Stimulated activated CD8-positive, alpha-beta memory T cell treated with anti-CD3 and anti-CD28 coated beads, Interleukin-15, amount 100 ng/mL, for 4 hours (primary cell): ENCODE results near the gene TAF11L12.
"Not testable (repeated sequence)": the region's sequence is repeated elsewhere in the genome, so short reads cannot be mapped to it uniquely, and the experiment has no call there.

ENCODE experiments used
- DNase-seq, 2 donors: peaks; one replicate each; pipeline ENCODE4 v3.0.0-alpha.2; 2020; ENCODE audit warnings: low read depth in 2 of 2

TAF11L12 gene

GRCh38 chr5:17610092-17610491 lies at the start of gene TAF11L12:
TSS of gene TAF11L12 (plus strand) at chr5:17610392.
- not testable (repeated sequence) for DNase-seq

- not testable (repeated sequence) for DNase-seq
Observed at GRCh38 chr5:17585658-17586057, 24.5 kb upstream of the TAF11L12 start, which contains the start of gene TAF11L7. TSS of gene TAF11L7 (minus strand) at chr5:17585758.

DNA sequence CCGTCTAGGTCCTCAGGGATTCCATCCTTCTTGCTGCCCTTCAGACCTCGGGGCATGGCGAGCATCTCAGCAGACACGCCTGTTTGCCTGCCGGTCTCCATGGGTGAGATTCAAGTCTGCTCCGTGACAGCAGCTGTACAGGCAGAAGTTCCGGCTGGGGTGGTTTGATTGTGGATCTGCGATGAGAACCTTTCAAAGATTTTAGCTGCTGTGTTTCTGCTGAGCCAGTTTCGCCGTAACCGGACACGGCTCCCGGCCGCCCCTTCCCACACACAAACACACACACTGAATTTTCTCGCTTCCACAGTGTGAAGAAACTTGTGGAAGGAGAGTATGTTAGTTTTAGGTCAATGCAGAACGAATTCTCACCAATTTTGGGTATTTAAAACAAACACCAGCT lies 19.3 kb upstream of the TAF11L12 start, which contains the start of gene TAF11L8:
TAF11L8 (minus strand) TSS at position 101 of the 400 bp plus-strand sequence.
- not testable (repeated sequence) for DNase-seq

- DNase-seq = not testable (repeated sequence)
Observed at GRCh38 chr5:17594255-17594654, 15.9 kb upstream of the TAF11L12 start, which contains the start of gene TAF11L9. TSS of gene TAF11L9 (minus strand) at chr5:17594394.

DNA sequence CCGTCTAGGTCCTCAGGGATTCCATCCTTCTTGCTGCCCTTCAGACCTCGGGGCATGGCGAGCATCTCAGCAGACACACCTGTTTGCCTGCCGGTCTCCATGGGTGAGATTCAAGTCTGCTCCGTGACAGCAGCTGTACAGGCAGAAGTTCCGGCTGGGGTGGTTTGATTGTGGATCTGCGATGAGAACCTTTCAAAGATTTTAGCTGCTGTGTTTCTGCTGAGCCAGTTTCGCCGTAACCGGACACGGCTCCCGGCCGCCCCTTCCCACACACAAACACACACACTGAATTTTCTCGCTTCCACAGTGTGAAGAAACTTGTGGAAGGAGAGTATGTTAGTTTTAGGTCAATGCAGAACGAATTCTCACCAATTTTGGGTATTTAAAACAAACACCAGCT lies 12.5 kb upstream of the TAF11L12 start, which contains the start of gene TAF11L10:
TAF11L10 (minus strand) TSS at position 101 of the 400 bp plus-strand sequence.
- not testable (repeated sequence) for DNase-seq

GRCh38 chr5:17603880-17604279 lies 6.3 kb upstream of the TAF11L12 start, which contains the start of gene TAF11L11:
TSS of gene TAF11L11 (plus strand) at chr5:17604183.
- not testable (repeated sequence) for DNase-seq

DNA sequence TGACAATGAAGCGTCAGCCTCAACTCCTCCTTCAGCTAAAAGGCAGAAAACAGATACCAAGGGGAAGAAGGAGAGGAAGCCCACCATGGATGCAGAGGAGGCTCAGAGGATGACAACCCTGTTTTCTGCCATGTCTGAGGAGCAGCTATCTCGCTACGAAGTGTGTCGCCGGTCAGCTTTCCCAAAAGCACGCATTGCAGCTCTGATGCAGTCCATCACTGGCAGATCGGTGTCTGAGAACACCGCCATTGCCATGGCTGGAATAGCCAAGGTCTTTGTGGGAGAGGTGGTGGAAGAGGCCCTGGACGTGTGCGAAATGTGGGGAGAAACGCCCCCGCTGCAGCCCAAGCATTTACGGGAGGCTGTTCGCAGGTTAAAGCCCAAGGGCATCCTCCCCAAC lies 5.2 kb upstream of the TAF11L12 start:
- no peak for DNase-seq

DNA sequence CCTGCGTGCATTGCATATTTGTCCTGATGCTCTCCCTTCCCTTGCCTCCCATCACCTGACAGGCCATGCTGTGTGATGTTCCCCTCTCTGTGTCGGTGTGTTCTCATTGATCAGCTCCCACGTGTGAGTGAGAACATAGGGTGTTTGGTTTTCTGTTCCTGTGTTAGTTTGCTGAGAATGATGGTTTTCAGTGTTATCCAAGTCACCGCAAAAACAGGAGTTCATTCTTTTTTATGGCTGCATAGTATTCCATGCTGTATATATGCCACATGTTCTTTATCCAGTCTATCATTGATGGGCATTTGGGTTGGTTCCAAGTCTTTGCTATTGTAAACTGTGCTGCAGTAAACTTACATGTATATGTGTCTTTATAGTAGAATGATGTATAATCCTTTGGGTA lies 2.7 kb upstream of the TAF11L12 start:
- not testable (repeated sequence) for DNase-seq

DNA sequence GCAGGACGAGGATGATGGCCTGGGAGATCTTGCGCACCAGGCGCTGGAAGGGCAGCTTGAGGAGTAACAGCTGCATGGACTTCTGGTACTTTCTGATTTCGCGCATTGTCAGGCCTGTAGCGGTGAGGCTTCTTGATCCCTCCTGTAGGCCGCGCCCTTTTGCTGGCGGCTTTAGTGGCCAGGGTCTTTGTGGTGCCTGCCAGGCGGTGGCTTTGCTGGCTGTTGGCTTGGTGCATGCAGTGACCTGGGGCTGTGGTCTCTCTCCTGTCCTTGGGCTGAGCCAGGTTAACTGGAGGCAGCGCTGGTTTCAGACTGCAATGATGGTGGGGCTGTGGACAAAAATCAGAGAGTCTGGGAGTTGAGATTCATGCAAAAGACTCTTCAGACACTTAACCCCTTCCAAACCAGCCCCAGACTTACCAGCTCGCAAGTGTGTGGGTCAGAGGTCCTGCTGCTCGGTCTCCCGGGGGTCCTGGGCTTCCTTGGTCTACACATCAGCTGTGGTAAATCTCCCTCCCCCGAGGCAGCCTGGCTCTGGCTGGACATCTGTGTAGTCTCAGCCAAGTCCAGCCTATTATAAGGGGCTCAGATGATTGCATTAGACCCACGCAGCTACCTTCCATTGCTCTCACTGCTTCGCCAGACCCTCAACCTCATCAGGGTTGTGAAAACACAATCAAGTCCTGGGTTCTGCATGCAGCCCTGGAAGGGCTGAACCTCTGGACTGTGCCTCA lies 4.8 kb downstream of the TAF11L12 start:
- DNase-seq = no peak

DNA sequence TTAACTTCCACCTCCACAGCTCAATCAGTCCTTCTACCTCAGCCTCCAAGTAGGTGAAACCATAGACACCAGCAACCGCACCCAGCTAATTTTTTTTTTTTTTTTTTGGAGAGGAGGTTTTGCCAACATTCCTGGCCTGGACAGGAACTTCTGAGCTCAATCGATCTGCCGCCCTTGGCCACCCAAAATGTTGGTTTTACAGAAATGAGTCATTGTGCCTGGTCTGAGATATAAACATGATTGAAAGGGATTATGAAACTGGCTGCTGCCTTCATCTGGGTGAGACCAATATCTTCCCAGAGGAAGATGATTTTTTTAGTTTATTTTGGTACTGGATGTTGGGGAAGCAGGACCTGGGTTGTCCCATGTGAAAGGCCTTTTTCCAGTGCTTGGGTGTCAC lies 9.2 kb downstream of the TAF11L12 start:
- DNase-seq = no peak

- no peak for DNase-seq
Observed at GRCh38 chr5:17620627-17621026, 10.4 kb downstream of the TAF11L12 start.

GRCh38 chr5:17625686-17626085 lies 15.5 kb downstream of the TAF11L12 start:
- no peak for DNase-seq

GRCh38 chr5:17631788-17632187 lies 21.6 kb downstream of the TAF11L12 start, which contains the start of gene TAF11L13:
TSS of gene TAF11L13 (plus strand) at chr5:17632088.
- DNase-seq = not testable (repeated sequence)

GRCh38 chr5:17634160-17634559 lies 24.0 kb downstream of the TAF11L12 start, which contains the start of gene TAF11L14:
TSS of gene TAF11L14 (plus strand) at chr5:17634460.
- no peak for DNase-seq

DNA sequence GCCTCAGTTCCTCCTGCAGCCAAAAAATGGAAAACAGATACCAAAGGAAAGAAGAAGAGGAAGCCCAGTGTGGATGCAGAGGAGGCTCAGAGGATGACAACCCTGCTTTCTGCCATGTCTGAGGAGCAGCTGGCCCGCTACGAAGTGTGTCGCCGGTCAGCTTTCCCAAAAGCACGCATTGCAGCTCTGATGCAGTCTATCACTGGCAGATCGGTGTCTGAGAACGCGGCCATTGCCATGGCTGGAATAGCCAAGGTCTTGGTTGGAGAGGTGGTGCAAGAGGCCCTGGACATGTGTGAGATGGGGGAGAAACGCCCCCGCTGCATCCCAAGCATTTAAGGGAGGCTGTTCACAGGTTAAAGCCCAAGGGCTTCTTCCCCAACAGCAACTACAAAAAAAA lies 39.0 kb downstream of the TAF11L12 start:
- DNase-seq = not testable (repeated sequence)

DNA sequence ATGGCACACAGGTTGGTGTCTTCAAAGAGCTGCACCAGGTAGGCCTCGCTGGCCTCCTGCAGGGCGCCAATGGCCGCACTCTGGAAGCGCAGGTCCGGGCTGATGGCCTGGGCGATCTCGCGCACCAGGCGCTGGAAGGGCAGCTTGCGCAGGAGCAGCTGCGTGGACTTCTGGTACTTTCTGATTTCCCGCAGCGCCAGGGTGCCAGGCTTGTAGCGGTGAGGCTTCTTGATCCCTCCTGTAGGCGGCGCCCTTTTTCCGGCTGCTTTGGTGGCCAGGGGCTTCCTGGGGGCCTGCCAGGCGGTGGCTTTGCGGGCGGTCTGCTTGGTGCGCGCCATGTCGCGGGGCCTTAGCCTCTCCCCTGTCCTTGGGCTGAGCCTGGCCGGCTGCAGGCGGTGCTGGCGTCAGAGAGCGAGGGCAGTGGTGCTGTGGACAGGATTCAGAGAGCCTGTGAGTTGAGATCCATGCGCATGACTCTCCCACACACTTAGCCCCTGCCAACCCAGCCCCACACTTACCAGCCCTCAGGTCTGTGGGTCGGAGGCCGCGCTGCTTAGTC lies 45.1 kb downstream of the TAF11L12 start:
- not testable (repeated sequence) for DNase-seq

DNA sequence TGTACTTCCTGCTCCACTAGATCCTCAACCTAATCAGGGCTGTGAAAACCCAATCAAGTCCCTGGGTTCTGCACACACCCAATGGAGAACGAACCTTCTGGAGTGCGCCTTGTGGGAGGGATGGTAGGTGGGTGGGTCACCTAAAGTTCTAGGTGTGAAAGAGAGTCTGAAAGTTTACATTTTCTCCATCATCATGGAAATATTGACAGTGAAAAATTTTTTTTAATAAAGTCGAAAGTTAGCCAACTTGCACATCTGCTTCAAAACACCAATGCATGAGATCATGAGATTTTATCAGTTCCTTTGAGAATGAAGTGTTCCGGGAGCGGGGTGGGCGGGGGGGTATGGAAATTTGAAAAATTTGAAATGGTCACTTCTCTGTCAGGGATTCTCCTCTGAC lies 45.7 kb downstream of the TAF11L12 start:
- no peak for DNase-seq
